RPMI7951 (cell line): ENCODE data around the gene RAB8A. TPM values are rescaled to one million over a fixed set of nuclear protein-coding genes. Genes with fewer than 3 reads are reported as not detected.
"Not testable (repeated sequence)": the region's sequence is repeated elsewhere in the genome, so short reads cannot be mapped to it uniquely, and the experiment has no call there.

Experiments
- DNase-seq: peaks from one replicate; pipeline ENCODE4 v3.0.0-alpha.2; 2012; ENCODE audit warnings: low read depth
- total RNA-seq: library from RNA; depleted of rRNA; stranded (reverse); fragments of >200 nt; shearing (Covaris generic); gene quantifications from 2 replicates; pipeline ENCODE4 v1.2.3, GENCODE V29; 2014

Gene RAB8A
- total RNA-seq, 1 experiment from 2014 or later = 111 TPM

GRCh38 chr19:16078759-16079707 lies 32.7 kb upstream of the RAB8A start:
- peak; percentile 99 for DNase-seq

GRCh38 chr19:16084067-16084685 lies 27.5 kb upstream of the RAB8A start:
- no peak for DNase-seq

- no peak for DNase-seq
Observed at GRCh38 chr19:16085115-16085514, 26.6 kb upstream of the RAB8A start.

GRCh38 chr19:16087404-16087803 lies 24.3 kb upstream of the RAB8A start:
- DNase-seq = not testable (repeated sequence)

GRCh38 chr19:16087940-16088339 lies 23.7 kb upstream of the RAB8A start:
- no peak for DNase-seq

- no peak for DNase-seq
Observed at GRCh38 chr19:16088351-16089009, 23.2 kb upstream of the RAB8A start.

GRCh38 chr19:16089010-16089846 lies 22.5 kb upstream of the RAB8A start:
- DNase-seq = no peak

- DNase-seq = no peak
Observed at GRCh38 chr19:16091546-16092475, 19.9 kb upstream of the RAB8A start.

- no peak for DNase-seq
Observed at GRCh38 chr19:16094360-16095070, 17.2 kb upstream of the RAB8A start.

GRCh38 chr19:16095071-16095571 lies 16.6 kb upstream of the RAB8A start:
- no peak for DNase-seq

GRCh38 chr19:16096280-16096855 lies 15.3 kb upstream of the RAB8A start:
- no peak for DNase-seq

- DNase-seq = no peak
Observed at GRCh38 chr19:16098416-16098768, 13.3 kb upstream of the RAB8A start.

GRCh38 chr19:16098821-16099220 lies 12.9 kb upstream of the RAB8A start:
- no peak for DNase-seq

GRCh38 chr19:16099314-16099965 lies 12.2 kb upstream of the RAB8A start:
- not testable (repeated sequence) for DNase-seq

- no peak for DNase-seq
Observed at GRCh38 chr19:16100524-16100923, 11.2 kb upstream of the RAB8A start.

- DNase-seq = no peak
Observed at GRCh38 chr19:16104722-16105121, 7.0 kb upstream of the RAB8A start.

GRCh38 chr19:16106121-16106520 lies 5.6 kb upstream of the RAB8A start:
- DNase-seq = peak; percentile 45

GRCh38 chr19:16111909-16112752 lies 442 bp downstream of the RAB8A start:
- DNase-seq = no peak
